HG02943 (cell line): ENCODE data around the gene OR13C8.
A peak's percentile ranks its signal among the peaks of the same experiment; 100 is the strongest.
"Not testable (repeated sequence)": the region's sequence is repeated elsewhere in the genome, so short reads cannot be mapped to it uniquely, and the experiment has no call there.

Experiments
- ATAC-seq: cut with Tn5 transposase; IDR thresholded peaks from one replicate; pipeline ENCODE4 v1.9.1; 2021; ENCODE audit warnings: mild to moderate bottlenecking, low read depth, moderate library complexity; ENCODE audit not compliant: unreplicated experiment

Gene OR13C8

GRCh38 chr9:104568868-104569267, at the start of gene OR13C8:
TSS of gene OR13C8 (plus strand) at chr9:104569168. CDS start at chr9:104569168, 0 bp downstream.
- no peak for ATAC-seq

DNA sequence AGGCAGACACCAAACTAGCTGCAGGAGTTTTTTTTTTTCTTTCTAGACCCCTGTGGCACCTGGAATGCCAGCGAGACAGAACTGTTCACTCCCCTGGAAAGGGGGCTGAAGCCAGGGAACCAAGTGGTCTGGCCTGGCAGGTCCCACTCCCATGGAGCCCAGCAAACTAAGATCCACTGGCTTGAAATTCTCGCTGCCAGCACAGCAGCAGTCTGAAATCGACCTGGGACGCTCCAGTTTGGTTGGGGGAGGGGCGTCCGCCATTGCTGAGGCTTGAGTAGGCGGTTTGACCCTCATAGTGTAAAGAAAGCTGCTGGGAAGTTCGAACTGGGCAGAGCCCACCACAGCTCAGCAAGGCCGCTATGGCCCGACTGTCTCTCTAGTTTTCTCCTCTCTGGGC, 48.7 kb upstream of the OR13C8 start:
- ATAC-seq: not testable (repeated sequence)

DNA sequence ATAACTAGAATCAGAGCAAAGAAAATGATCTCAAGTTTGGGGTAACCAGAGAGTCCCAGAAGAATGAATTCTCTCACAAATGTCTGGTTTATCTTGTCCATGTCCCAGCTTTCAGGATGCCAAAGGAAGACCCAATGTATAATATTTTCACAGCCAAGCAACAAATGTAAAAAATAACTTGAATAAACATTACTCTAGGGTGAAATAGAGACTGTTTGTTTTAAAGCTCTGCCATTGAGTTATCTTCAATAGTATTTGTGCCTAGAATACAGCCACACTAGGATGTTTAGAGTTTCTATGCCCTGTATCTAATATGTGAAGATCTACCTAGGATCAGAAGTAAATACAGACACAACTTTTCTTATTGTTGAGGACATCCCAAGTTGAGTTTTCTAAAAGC, 41.9 kb upstream of the OR13C8 start, which contains the start of gene OR13C4:
Gene OR13C4 (minus strand): TSS at position 101 of the 400 bp plus-strand sequence. CDS start 0 bp downstream, at position 101.
- no peak for ATAC-seq

- no peak for ATAC-seq
Measured at GRCh38 chr9:104536756-104537155, 32.2 kb upstream of the OR13C8 start, which contains the start of gene OR13C3. TSS of gene OR13C3 (minus strand) at chr9:104536856. CDS start at chr9:104536723, 133 bp downstream.

DNA sequence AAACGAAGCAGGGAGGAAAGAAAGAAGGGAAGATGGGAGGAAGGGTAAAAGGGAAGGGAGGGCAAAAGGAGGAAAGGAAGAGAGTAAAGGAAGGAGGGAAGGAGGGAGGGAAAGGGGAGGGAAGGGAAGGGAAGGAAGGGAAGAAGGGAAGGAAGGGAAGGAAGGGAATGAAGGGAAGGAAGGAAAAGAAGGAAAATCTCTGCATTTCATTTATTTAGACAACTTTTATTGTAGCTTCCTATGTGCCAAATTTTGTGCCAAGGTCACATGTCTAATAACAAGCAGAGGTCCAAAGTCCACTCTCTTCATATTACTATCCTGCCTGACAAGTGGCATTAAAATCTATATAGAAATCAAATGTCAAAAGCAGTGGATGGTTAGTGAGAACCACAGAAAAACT, 29.7 kb upstream of the OR13C8 start:
- no peak for ATAC-seq

- ATAC-seq: no peak
Measured at GRCh38 chr9:104544644-104545043, 24.3 kb upstream of the OR13C8 start.

DNA sequence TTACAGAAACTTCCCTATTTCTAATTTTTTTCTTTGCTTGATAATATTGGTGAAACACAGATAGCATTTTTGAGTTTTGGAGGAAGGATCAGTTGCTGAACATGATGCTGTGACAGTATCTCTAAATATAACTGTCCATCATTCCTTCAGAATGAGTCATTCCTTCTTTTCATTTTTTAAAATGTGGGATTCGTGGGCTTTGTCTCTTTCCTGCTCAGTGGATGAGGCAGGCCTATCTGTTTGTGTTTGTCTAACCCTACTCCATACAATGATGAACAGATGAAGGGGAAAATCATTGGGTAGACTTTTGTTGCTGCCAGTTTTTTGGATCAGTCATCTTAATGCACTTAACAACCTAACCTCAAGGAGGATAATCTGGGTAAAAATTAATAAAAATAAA, 15.7 kb upstream of the OR13C8 start:
- ATAC-seq: no peak

GRCh38 chr9:104555521-104555920, 13.4 kb upstream of the OR13C8 start:
- no peak for ATAC-seq

DNA sequence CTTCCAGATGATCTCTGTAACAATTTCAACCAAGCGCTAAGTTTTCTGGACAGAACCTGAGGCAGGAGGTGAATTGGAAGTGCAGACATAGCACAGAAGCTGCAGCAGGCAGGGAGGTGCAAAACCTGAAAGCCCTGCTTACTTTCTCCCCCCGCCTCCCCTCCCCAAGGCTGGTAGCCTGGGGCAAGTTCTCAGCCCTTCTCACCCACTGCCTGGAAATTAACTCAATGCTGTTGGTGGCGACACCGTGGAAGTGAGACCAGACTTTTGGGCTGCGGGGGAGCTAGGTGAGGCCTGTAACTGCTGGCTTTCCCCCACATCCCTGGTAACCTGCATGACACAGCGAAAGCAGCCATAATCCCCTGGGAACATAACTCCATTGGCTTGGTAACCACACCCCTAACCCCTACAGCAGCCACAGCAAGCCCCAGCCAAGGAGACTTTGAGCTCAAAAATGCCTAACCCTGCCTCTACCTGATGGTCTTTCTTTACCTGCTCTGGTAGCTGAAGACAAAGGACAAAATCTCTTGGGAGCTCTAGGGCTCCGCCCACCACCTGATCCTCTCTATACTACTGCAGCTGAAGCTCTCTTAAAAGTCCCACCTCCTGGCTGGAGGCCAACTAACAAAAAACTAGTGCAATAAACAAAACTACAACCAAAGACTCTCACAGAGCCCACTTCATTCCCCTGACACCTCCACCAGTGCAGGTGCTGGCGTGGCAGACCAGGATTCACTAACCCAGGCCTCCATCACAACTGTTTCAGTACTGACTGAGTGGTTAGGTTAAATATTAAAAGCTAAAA, 11.9 kb upstream of the OR13C8 start:
- peak; percentile 74 for ATAC-seq

DNA sequence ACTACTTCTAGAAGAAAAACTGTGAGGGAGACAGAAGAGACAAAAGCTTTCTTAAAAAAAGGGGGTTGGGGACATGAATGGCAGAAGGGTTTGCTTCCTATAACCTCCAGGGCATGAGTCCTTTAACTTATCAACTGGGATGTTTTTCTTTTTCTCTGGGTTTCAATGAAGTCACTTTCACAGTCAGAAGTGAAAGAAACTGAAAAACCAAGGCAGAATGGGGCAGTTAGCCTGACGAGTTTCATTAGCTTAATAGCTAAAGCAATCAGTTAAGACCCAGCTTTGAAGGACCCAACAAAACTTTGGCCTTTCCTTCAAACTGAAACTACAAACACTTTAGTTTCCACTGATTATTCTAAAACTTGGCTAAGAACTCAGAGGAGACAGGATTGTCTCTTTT, 4.6 kb upstream of the OR13C8 start:
- ATAC-seq: no peak

DNA sequence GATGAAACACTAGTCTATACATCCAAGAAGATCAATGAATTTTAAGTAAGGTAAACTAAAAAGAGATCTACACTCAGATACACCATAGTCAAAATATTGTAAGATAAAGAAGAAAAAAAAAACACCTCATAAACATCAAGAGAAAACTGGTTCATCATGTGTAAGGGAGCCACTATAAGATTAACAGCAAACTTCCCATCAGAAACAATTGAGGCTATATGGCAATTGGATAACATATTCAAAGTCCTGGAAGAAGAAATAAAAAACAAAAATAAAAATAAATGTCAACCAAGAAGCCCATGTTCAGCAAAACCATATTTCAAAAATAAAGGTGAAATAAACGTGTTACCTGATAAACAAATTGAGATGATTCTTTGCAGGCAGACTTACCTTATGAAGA, 3.6 kb downstream of the OR13C8 start:
- no peak for ATAC-seq

GRCh38 chr9:104575456-104575855, 6.5 kb downstream of the OR13C8 start:
- no peak for ATAC-seq

GRCh38 chr9:104577263-104577662, 8.3 kb downstream of the OR13C8 start:
- no peak for ATAC-seq

DNA sequence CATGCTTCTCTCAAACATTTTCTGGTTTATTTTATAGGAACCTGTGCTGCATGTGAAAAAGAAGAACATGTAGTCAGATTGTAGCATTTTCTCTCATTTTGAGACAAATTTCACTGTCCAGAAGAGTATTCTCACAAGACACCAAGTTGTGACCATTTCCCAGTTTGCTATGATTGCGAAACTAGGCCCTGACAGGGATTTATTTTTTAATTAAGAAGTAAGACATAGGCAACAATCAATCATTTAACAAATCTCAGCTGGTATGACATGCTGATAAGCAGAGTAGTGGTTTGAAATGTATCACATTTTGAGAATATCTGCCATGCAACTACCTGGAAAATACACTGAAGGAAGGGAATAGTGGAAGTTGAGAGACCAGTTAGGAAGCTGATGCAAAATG, 11.6 kb downstream of the OR13C8 start:
- no peak for ATAC-seq

- ATAC-seq: no peak
Measured at GRCh38 chr9:104586496-104587180, 17.7 kb downstream of the OR13C8 start.

- no peak for ATAC-seq
Measured at GRCh38 chr9:104589626-104590025, 20.7 kb downstream of the OR13C8 start.

GRCh38 chr9:104598749-104599148, 29.8 kb downstream of the OR13C8 start:
- ATAC-seq: not testable (repeated sequence)

DNA sequence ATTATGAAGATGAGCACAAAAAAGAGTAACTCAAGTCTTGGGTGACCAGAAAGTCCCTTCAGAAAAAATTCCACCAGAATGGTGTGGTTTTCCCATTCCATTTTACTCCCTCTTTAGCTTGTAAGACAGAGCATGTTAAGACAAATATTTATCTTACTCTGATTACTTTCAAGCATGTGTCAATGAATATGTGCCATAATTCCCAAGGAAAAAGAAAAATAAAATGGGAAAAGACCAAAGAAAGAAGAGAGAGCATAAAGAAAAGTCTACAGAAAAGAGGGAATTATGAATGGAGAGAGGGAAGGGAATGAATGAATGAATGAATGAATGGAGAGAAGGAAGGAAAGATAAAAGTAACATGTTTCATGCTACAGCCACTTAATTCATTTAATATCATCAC, 30.3 kb downstream of the OR13C8 start, which contains the start of gene OR13C5:
Gene OR13C5 (minus strand): TSS at position 101 of the 400 bp plus-strand sequence. CDS start 0 bp downstream, at position 101.
- not testable (repeated sequence) for ATAC-seq

DNA sequence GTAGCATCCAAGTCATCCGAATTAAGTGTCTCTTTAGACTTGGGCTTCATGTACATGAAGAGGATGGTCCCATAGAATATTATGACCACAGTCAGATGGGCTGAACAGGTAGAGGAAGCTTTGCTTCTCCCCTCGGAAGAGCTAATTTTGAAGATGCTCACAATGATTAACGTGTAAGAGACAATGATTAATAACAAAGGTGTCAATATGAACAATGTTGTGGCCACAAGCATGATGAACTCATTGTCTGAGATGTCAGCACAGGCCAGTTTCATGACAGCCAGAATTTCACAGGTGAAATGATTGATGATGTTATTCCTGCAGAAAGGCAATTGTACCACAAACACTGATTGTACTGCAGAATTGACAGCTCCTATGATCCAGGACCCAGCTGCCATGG, 35.8 kb downstream of the OR13C8 start:
- ATAC-seq: no peak

- not testable (repeated sequence) for ATAC-seq
Measured at GRCh38 chr9:104605527-104605926, 36.6 kb downstream of the OR13C8 start, which contains the start of gene OR13C2. TSS of gene OR13C2 (minus strand) at chr9:104605627. CDS start at chr9:104605627, 0 bp downstream.

DNA sequence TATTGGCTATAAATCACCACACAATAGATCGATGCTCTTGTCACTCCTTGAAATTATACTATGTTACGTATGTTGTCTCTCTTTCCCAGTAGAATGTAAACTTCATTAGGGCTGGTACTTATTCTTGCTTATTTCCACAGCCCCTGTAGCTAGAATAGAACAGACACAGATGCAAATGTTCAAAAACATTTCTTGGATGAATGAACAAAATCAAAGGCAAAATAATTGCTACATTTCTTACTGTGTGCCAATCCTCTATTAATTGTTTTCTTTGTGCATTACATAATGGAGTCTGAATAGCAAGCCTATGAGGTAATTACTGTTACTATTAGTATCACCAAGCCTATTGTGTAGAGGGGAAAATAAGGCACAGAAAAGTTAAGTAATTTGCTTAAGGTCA, 37.2 kb downstream of the OR13C8 start:
- no peak for ATAC-seq
